HEK293 (cell line): ENCODE measurements around the gene NRL.

Source experiments
- CTCF ChIA-PET: fragments of 350-600 bp; formaldehyde crosslinking; extraction: SDS; loops from one replicate; lab custom pipeline; 2021; ENCODE audit warnings: antibody characterized with exemption; lab: Yijun Ruan, JAX
- POLR2A ChIA-PET: fragments of 300-600 bp; formaldehyde crosslinking; extraction: SDS; loops from one replicate; lab custom pipeline; 2020; ENCODE audit warnings: antibody characterized with exemption, inconsistent platforms; lab: Yijun Ruan, JAX
- H3K27ac ChIP-seq: fragments of 200-500 bp; sonication (Bioruptor generic); 2 replicates; pipeline ENCODE4 v1.5.1; 2014; ENCODE audit warnings: low read depth, low read length, control low read depth, inconsistent platforms; ENCODE audit errors: extremely low read depth
- H3K36me3 ChIP-seq, 2 experiments: fragments of 200-500 bp in 1 of 2; sonication (Bioruptor generic) in 1 of 2; 1 replicate in 1 of 2; 2 replicates in 1 of 2; pipeline ENCODE4 v1.5.1; 2014 to 2017; ENCODE audit warnings: inconsistent platforms in 2 of 2, low read length in 2 of 2; ENCODE audit not compliant: control insufficient read depth in 2 of 2, insufficient read depth in 1 of 2
- H3K4me1 ChIP-seq: fragments of 200-500 bp; sonication (Bioruptor generic); 2 replicates; pipeline ENCODE4 v1.5.1; 2014; ENCODE audit warnings: mild to moderate bottlenecking, low read length, inconsistent platforms; ENCODE audit not compliant: control insufficient read depth, insufficient read depth
- H3K4me3 ChIP-seq: 2 replicates; pipeline ENCODE4 v1.5.1; 2011; ENCODE audit warnings: low read depth, mild to moderate bottlenecking, control low read depth, low read length, moderate library complexity
- H3K9me3 ChIP-seq: fragments of 200-500 bp; sonication (Bioruptor generic); 2 replicates; pipeline ENCODE4 v1.5.1; 2014; ENCODE audit warnings: low read depth, low read length, inconsistent platforms; ENCODE audit not compliant: control insufficient read depth, insufficient read depth
- BCL11A ChIP-seq: fragments of 450-650 bp; formaldehyde crosslinking; IDR thresholded peaks from 2 replicates; pipeline ENCODE4 v1.5.1; 2016; ENCODE audit warnings: low read depth, missing biosample characterization, missing genetic modification characterization
- EGR2 ChIP-seq: fragments of 450-650 bp; formaldehyde crosslinking; IDR thresholded peaks from 2 replicates; pipeline ENCODE4 v1.5.1; 2016; ENCODE audit warnings: low read depth, missing biosample characterization, missing genetic modification characterization
- GLIS1 ChIP-seq: fragments of 450-650 bp; formaldehyde crosslinking; IDR thresholded peaks from 2 replicates; pipeline ENCODE4 v1.5.1; 2016; ENCODE audit warnings: missing biosample characterization, missing genetic modification characterization
- HOXA7 ChIP-seq: sonication (generic); formaldehyde crosslinking; IDR thresholded peaks from 2 replicates; pipeline ENCODE4 v1.8.1; 2022; ENCODE audit warnings: missing genetic modification reagents, borderline replicate concordance
- HOXC10 ChIP-seq: sonication (generic); formaldehyde crosslinking; IDR thresholded peaks from 2 replicates; pipeline ENCODE4 v1.8.1; 2023; ENCODE audit warnings: mild to moderate bottlenecking, missing genetic modification reagents
- KLF16 ChIP-seq: fragments of 450-650 bp; formaldehyde crosslinking; IDR thresholded peaks from 2 replicates; pipeline ENCODE4 v1.5.1; 2017; ENCODE audit warnings: missing biosample characterization, missing genetic modification characterization
- SP7 ChIP-seq: fragments of 450-650 bp; formaldehyde crosslinking; IDR thresholded peaks from 2 replicates; pipeline ENCODE4 v1.5.1; 2016; ENCODE audit warnings: missing biosample characterization, missing genetic modification characterization
- ZBTB7A ChIP-seq: fragments of 450-650 bp; formaldehyde crosslinking; IDR thresholded peaks from 2 replicates; pipeline ENCODE4 v1.5.1; 2016; ENCODE audit warnings: low read depth, missing biosample characterization, missing genetic modification characterization
- ZBTB8A ChIP-seq: fragments of 450-650 bp; formaldehyde crosslinking; IDR thresholded peaks from 2 replicates; pipeline ENCODE4 v1.5.1; 2016; ENCODE audit warnings: missing biosample characterization, missing genetic modification characterization
- ZFHX2 ChIP-seq: fragments of 450-650 bp; formaldehyde crosslinking; conservative IDR thresholded peaks from 2 replicates; pipeline ENCODE4 v1.5.1; 2016; ENCODE audit warnings: missing biosample characterization, missing genetic modification characterization
- ZNF2 ChIP-seq: fragments of 450-650 bp; formaldehyde crosslinking; IDR thresholded peaks from 2 replicates; pipeline ENCODE4 v1.5.1; 2016; ENCODE audit warnings: missing biosample characterization, missing genetic modification characterization
- ZNF221 ChIP-seq: fragments of 450-650 bp; formaldehyde crosslinking; IDR thresholded peaks from 2 replicates; pipeline ENCODE4 v1.5.1; 2017; ENCODE audit warnings: missing biosample characterization, missing genetic modification characterization, borderline replicate concordance
- ZNF354C ChIP-seq: fragments of 450-650 bp; formaldehyde crosslinking; IDR thresholded peaks from 2 replicates; pipeline ENCODE4 v1.5.1; 2016; ENCODE audit warnings: missing biosample characterization, missing genetic modification characterization, low read depth, borderline replicate concordance
- ZNF404 ChIP-seq: fragments of 450-650 bp; formaldehyde crosslinking; IDR thresholded peaks from 2 replicates; pipeline ENCODE4 v1.5.1; 2017; ENCODE audit warnings: missing biosample characterization, missing genetic modification characterization
- ZNF423 ChIP-seq: fragments of 450-650 bp; formaldehyde crosslinking; IDR thresholded peaks from 2 replicates; pipeline ENCODE4 v1.5.1; 2016; ENCODE audit warnings: missing biosample characterization, missing genetic modification characterization
- ZNF433 ChIP-seq: fragments of 450-650 bp; formaldehyde crosslinking; IDR thresholded peaks from 2 replicates; pipeline ENCODE4 v1.5.1; 2016; ENCODE audit warnings: missing biosample characterization, missing genetic modification characterization, low read depth
- ZNF629 ChIP-seq: fragments of 450-650 bp; formaldehyde crosslinking; IDR thresholded peaks from 2 replicates; pipeline ENCODE4 v1.5.1; 2017; ENCODE audit warnings: missing biosample characterization, missing genetic modification characterization
- ZNF677 ChIP-seq: fragments of 450-650 bp; IDR thresholded peaks from 2 replicates; pipeline ENCODE4 v1.5.0; 2018; ENCODE audit warnings: missing biosample characterization, mild to moderate bottlenecking, missing genetic modification characterization, moderate library complexity
- ZSCAN16 ChIP-seq: fragments of 450-650 bp; formaldehyde crosslinking; IDR thresholded peaks from 2 replicates; pipeline ENCODE4 v1.5.1; 2016; ENCODE audit warnings: missing biosample characterization, missing genetic modification characterization
- TF ChIP-seq, protein P1 (sequence below): fragments of 450-650 bp; IDR thresholded peaks from 2 replicates; pipeline ENCODE4 v1.5.1; 2018; ENCODE audit warnings: missing biosample characterization, missing genetic modification characterization
- TF ChIP-seq, protein P2 (sequence below): fragments of 450-650 bp; formaldehyde crosslinking; IDR thresholded peaks from 2 replicates; pipeline ENCODE4 v1.5.1; 2017; ENCODE audit warnings: missing biosample characterization, mild to moderate bottlenecking, missing genetic modification characterization, moderate library complexity
- TF ChIP-seq, protein P3 (sequence below): fragments of 450-650 bp; formaldehyde crosslinking; IDR thresholded peaks from 2 replicates; pipeline ENCODE4 v1.5.1; 2017; ENCODE audit warnings: missing biosample characterization, missing genetic modification characterization
- TF ChIP-seq, protein P4 (sequence below): fragments of 450-650 bp; formaldehyde crosslinking; IDR thresholded peaks from 2 replicates; pipeline ENCODE4 v1.5.1; 2016; ENCODE audit warnings: missing biosample characterization, missing genetic modification characterization

Gene NRL

DNA sequence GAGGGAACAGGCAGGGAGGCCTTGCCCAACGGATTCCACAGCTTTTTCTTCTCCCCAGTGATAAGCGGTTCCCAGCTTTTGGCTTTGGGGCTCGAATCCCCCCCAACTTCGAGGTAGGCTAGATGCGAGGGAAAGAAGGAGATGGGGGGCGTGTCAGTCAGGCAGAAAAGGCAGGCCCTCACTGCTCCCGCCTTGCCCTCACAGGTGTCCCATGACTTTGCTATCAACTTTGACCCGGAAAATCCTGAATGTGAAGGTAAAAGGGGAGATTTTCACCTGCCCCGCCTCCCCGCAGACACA, 38.5 kb downstream of the NRL start:
- no peaks in the 10 kb centered on the region for H3K9me3 ChIP-seq
- H3K4me1 ChIP-seq, result peaks cover 7% of the 10 kb centered on the region; the same call in 1 of the 2 replicates
- H3K4me3 ChIP-seq, result no peak overlapping the region
- TF ChIP-seq HOXA7 (no peak), ZSCAN16 (tag by site-specific recombination) (no peak), KLF16 (no peak), ZNF221 (tag by site-specific recombination) (no peak)
- TF ChIP-seq, protein P1, sequence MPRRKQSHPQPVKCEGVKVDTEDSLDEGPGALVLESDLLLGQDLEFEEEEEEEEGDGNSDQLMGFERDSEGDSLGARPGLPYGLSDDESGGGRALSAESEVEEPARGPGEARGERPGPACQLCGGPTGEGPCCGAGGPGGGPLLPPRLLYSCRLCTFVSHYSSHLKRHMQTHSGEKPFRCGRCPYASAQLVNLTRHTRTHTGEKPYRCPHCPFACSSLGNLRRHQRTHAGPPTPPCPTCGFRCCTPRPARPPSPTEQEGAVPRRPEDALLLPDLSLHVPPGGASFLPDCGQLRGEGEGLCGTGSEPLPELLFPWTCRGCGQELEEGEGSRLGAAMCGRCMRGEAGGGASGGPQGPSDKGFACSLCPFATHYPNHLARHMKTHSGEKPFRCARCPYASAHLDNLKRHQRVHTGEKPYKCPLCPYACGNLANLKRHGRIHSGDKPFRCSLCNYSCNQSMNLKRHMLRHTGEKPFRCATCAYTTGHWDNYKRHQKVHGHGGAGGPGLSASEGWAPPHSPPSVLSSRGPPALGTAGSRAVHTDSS, result no peak
- TF ChIP-seq, all 188 proteins: peak for 0
- no peaks in the 10 kb centered on the region for H3K36me3 ChIP-seq
- no peak overlapping the region for H3K27ac ChIP-seq
- ChIA-PET POLR2A (no interaction called here), CTCF (interaction anchor here (0.6 to 3.9 kb wide), 3 partner anchors 15 to 509 kb away, joined by 3 to 31 read pairs (median 3); partner anchors contain the start of gene AP1G2)

DNA sequence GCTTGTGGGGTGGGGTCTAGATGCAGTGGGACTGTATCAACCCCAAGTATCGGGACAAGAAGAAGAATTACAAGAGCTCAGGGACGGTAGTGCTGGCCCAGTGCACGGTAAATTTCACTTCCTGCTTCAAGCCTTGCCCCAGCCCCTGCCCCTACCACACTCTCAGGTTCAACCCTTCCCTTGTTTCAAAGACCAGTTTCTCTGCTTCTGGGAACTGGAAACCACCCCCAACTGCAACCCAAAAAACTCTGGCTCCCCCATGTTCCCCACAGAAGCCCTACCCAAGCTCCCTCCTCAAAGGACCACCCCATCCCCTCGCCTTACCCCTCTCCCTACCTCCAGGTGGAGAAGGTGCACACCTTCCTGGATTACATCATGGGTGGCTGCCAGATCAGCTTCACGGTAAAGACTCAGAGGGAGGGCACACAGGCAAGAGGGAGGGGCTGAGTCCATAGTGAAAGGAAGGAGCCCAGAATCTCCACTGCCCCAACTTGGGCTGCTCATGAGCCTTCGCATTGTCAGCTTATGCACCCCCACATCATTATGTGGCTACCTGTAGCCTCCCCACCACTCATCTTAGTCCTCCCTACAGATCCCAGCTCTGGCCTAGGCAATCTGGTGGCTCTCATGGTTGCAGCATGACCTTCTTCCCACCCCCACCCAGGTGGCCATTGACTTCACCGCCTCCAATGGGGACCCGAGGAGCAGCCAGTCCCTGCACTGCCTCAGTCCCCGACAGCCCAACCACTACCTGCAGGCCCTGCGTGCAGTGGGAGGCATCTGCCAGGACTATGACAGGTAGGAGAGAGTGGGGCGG, 39.1 kb downstream of the NRL start:
- peaks cover 5% of the 10 kb centered on the region; the same call in 1 of the 2 replicates for H3K4me1 ChIP-seq
- no peak for TF ChIP-seq ZNF2
- 0 out of 2 replicates have a peak, but pooled peaks have one; percentile 24 for TF ChIP-seq ZBTB8A (tag by site-specific recombination)
- TF ChIP-seq, protein P2, sequence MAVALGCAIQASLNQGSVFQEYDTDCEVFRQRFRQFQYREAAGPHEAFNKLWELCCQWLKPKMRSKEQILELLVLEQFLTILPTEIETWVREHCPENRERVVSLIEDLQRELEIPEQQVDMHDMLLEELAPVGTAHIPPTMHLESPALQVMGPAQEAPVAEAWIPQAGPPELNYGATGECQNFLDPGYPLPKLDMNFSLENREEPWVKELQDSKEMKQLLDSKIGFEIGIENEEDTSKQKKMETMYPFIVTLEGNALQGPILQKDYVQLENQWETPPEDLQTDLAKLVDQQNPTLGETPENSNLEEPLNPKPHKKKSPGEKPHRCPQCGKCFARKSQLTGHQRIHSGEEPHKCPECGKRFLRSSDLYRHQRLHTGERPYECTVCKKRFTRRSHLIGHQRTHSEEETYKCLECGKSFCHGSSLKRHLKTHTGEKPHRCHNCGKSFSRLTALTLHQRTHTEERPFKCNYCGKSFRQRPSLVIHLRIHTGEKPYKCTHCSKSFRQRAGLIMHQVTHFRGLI, result 0 out of 2 replicates have a peak, but pooled peaks have one; percentile 36
- TF ChIP-seq, protein P3, sequence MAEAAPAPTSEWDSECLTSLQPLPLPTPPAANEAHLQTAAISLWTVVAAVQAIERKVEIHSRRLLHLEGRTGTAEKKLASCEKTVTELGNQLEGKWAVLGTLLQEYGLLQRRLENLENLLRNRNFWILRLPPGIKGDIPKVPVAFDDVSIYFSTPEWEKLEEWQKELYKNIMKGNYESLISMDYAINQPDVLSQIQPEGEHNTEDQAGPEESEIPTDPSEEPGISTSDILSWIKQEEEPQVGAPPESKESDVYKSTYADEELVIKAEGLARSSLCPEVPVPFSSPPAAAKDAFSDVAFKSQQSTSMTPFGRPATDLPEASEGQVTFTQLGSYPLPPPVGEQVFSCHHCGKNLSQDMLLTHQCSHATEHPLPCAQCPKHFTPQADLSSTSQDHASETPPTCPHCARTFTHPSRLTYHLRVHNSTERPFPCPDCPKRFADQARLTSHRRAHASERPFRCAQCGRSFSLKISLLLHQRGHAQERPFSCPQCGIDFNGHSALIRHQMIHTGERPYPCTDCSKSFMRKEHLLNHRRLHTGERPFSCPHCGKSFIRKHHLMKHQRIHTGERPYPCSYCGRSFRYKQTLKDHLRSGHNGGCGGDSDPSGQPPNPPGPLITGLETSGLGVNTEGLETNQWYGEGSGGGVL (tag by site-specific recombination), result peak; percentile 31; the same call in 1 of the 2 replicates
- no peak for TF ChIP-seq ZNF404 (tag by site-specific recombination)
- TF ChIP-seq, all 188 proteins: peak for 3
- ChIA-PET CTCF (interaction anchor here (0.6 to 3.9 kb wide), 3 partner anchors 16 to 508 kb away, joined by 3 to 31 read pairs (median 3); partner anchors contain the start of gene AP1G2), POLR2A (interaction anchor here (0.6 to 1.8 kb wide), 2 partner anchors 39 to 139 kb away, joined by 4 to 5 read pairs; partner anchors contain the start of genes DCAF11 and NRL)
- Histone ChIP-seq H3K9me3 (no peaks in the 10 kb centered on the region), H3K36me3 (no peaks in the 10 kb centered on the region), H3K27ac (no peak overlapping the region), H3K4me3 (no peak overlapping the region)

DNA sequence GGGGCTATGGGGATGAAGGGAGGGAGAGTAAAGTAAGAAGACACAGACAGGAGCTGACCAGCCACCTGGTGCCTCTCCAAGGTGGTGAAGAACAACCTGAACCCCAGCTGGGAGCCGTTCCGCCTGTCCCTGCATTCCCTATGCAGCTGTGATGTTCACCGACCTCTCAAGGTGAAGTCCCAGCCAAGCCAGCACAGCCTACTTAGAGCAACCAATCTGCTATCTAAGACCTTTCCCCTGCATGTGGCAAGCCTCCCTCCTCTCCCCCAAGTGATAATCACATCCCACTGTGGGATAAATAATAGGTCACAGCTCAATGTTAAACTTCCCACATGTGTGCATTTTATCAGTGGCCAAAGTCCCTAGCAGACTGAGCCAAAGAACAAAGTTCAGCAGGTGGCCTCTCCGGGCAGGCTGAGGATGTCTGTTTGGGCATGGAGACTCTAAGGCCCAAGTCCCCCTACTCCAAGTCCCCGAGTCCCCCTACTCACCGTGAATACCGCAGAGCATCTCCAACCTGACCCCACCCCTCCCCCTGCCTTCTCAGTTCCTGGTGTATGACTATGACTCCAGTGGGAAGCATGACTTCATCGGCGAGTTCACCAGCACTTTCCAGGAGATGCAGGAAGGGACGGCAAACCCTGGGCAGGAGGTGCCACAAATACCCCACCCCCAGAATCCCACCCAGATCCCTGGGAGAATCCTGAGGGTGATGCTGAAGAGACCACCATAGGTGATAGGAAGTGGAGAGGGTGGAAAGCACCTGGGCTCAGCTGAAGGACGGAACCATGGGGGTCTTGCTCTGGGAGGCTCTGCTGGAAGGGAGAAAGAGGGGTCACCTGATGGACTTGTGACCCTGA, 39.9 kb downstream of the NRL start:
- Histone ChIP-seq H3K4me3 (no peak overlapping the region), H3K9me3 (no peaks in the 10 kb centered on the region), H3K27ac (no peak overlapping the region), H3K4me1 (peaks cover 3% of the 10 kb centered on the region; the same call in 1 of the 2 replicates), H3K36me3 (no peaks in the 10 kb centered on the region)
- POLR2A ChIA-PET, result interaction anchor here (0.6 to 1.8 kb wide), 2 partner anchors 40 to 140 kb away, joined by 4 to 5 read pairs; partner anchors contain the start of genes DCAF11 and NRL
- CTCF ChIA-PET, result interaction anchor here (0.5 to 3.9 kb wide), 5 partner anchors 16 to 1007 kb away, joined by 4 to 31 read pairs (median 7); no protein-coding TSS in a partner anchor
- TF ChIP-seq HOXC10 (CRISPR knock-in tag), result no peak
- TF ChIP-seq ZNF423, result no peak
- peak; percentile 21; the same call in 1 of the 2 replicates for TF ChIP-seq ZFHX2 (tag by site-specific recombination)
- peak; percentile 21; the same call in 1 of the 2 replicates for TF ChIP-seq EGR2 (tag by site-specific recombination)
- no peak for TF ChIP-seq ZNF677 (tag by site-specific recombination)
- TF ChIP-seq ZNF354C (tag by site-specific recombination), result no peak
- TF ChIP-seq ZNF629, result peak; percentile 64; the same call in 1 of the 2 replicates
- TF ChIP-seq GLIS1, result 0 out of 2 replicates have a peak, but pooled peaks have one; percentile 14
- TF ChIP-seq ZBTB7A (tag by site-specific recombination), result no peak
- no peak for TF ChIP-seq BCL11A (tag by site-specific recombination)
- TF ChIP-seq SP7, result 0 out of 2 replicates have a peak, but pooled peaks have one; percentile 37
- TF ChIP-seq, protein P4, sequence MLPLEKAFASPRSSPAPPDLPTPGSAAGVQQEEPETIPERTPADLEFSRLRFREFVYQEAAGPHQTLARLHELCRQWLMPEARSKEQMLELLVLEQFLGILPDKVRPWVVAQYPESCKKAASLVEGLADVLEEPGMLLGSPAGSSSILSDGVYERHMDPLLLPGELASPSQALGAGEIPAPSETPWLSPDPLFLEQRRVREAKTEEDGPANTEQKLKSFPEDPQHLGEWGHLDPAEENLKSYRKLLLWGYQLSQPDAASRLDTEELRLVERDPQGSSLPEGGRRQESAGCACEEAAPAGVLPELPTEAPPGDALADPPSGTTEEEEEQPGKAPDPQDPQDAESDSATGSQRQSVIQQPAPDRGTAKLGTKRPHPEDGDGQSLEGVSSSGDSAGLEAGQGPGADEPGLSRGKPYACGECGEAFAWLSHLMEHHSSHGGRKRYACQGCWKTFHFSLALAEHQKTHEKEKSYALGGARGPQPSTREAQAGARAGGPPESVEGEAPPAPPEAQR (tag by site-specific recombination), result no peak
- TF ChIP-seq ZNF433 (tag by site-specific recombination), result no peak
